ENCODE data around the gene TRIM71. TPM values are rescaled to one million over a fixed set of nuclear protein-coding genes. Genes with fewer than 3 reads are reported as not detected.

The TRIM71 gene
- total RNA-seq, 2 donors from 2014 or later = not detected

- no peak for DNase-seq (ENCODE audit: low spot score)
- no peak overlapping the region for H3K27ac ChIP-seq
- no peak overlapping the region for H3K4me3 ChIP-seq
- H3K36me3 ChIP-seq = no peaks in the 10 kb centered on the region
- no peaks in the 10 kb centered on the region for H3K27me3 ChIP-seq
- H3K9me3 ChIP-seq = no peaks in the 10 kb centered on the region
- peaks cover 0 to 5% of the 10 kb centered on the region in 2 donors for H3K4me1 ChIP-seq
- TF ChIP-seq CTCF (IDR thresholded peaks at IDR 0.05) = no peak
Observed at GRCh38 chr3:32872487-32873382, 54.9 kb downstream of the TRIM71 start.

- H3K27ac ChIP-seq = no peak overlapping the region
Observed at GRCh38 chr3:32873531-32874130, 55.8 kb downstream of the TRIM71 start.

GRCh38 chr3:32876920-32877319 lies 59.1 kb downstream of the TRIM71 start:
- DNase-seq (ENCODE audit: low spot score) = no peak
- peaks cover 0 to 5% of the 10 kb centered on the region in 2 donors for H3K4me1 ChIP-seq
- no peaks in the 10 kb centered on the region for H3K9me3 ChIP-seq
- no peak overlapping the region for H3K27ac ChIP-seq
- no peaks in the 10 kb centered on the region for H3K36me3 ChIP-seq
- H3K4me3 ChIP-seq = no peak overlapping the region
- H3K27me3 ChIP-seq = no peaks in the 10 kb centered on the region
- no peak for TF ChIP-seq CTCF (IDR thresholded peaks at IDR 0.05)

More at GRCh38 chr3:32873531-32874130, 55.8 kb downstream of the TRIM71 start:
- Histone ChIP-seq H3K36me3 (no peaks in the 10 kb centered on the region), H3K4me1 (peaks cover 0 to 5% of the 10 kb centered on the region in 2 donors), H3K9me3 (no peaks in the 10 kb centered on the region), H3K4me3 (no peak overlapping the region), H3K27me3 (no peaks in the 10 kb centered on the region)
- no peak for DNase-seq (ENCODE audit: low spot score)
- no peak for TF ChIP-seq CTCF (IDR thresholded peaks at IDR 0.05)

- Histone ChIP-seq H3K4me1 (peaks cover 0 to 5% of the 10 kb centered on the region in 2 donors), H3K27me3 (no peaks in the 10 kb centered on the region), H3K9me3 (no peaks in the 10 kb centered on the region), H3K27ac (no peak overlapping the region), H3K4me3 (no peak overlapping the region), H3K36me3 (no peaks in the 10 kb centered on the region)
- no peak for DNase-seq (ENCODE audit: low spot score)
- no peak for TF ChIP-seq CTCF (IDR thresholded peaks at IDR 0.05)
Observed at GRCh38 chr3:32877598-32877997, 59.8 kb downstream of the TRIM71 start.

- TF ChIP-seq CTCF (IDR thresholded peaks at IDR 0.05) = no peak
- Histone ChIP-seq H3K4me3 (no peak overlapping the region), H3K9me3 (no peaks in the 10 kb centered on the region), H3K36me3 (no peaks in the 10 kb centered on the region), H3K4me1 (no peaks in the 10 kb centered on the region), H3K27ac (no peak overlapping the region), H3K27me3 (no peaks in the 10 kb centered on the region)
- DNase-seq (ENCODE audit: low spot score) = no peak
Observed at GRCh38 chr3:32880225-32880624, 62.4 kb downstream of the TRIM71 start.

Data from right atrium auricular region (tissue), 2 donors.